Choroid plexus epithelial cell (primary cell): ENCODE results near the gene MAGEB2.
"Not testable (repeated sequence)": the region's sequence is repeated elsewhere in the genome, so short reads cannot be mapped to it uniquely, and the experiment has no call there.

Source experiments
- DNase-seq: peaks from one replicate; pipeline ENCODE4 v3.0.0-alpha.2; 2010; ENCODE audit warnings: low read depth
- H3K4me3 ChIP-seq: 2 replicates; pipeline ENCODE4 v1.5.1; 2011; ENCODE audit warnings: low read depth, mild to moderate bottlenecking, control low read depth, low read length, moderate library complexity
- TF ChIP-seq, protein P1 (sequence below): conservative IDR thresholded peaks from 2 replicates; pipeline ENCODE4 v1.5.1; 2011; ENCODE audit warnings: low read depth, mild to moderate bottlenecking, control low read depth, inconsistent platforms, low read length, moderate library complexity

Gene MAGEB2, protein sequence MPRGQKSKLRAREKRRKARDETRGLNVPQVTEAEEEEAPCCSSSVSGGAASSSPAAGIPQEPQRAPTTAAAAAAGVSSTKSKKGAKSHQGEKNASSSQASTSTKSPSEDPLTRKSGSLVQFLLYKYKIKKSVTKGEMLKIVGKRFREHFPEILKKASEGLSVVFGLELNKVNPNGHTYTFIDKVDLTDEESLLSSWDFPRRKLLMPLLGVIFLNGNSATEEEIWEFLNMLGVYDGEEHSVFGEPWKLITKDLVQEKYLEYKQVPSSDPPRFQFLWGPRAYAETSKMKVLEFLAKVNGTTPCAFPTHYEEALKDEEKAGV

DNA sequence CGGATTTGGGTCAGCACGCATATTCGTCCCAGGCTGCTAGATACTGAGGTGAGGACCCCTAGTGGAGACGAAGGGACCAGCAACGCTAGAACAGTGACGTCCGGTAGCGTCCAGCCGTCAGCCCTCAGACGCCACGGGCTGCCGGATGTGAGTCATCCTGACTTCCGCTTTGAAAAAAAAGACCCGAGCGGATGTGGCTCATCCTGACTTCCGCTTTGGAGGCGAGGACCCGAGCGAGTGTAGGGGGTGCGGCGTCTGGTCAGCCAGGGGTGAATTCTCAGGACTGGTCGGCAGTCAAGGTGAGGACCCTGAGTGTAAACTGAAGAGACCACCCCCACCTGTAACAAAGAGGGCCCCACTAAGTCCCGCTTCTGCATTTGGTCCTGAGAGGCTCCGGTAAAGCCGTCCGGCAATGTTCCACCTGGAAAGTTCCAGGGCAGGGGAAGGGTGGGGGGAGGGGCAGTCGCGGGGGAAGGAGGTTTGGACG lies at the start of gene MAGEB2:
Gene MAGEB2 (plus strand): TSS at position 207 of the 487 bp plus-strand sequence. CDS start 3,018 bp downstream, outside the sequence.
- no peak for DNase-seq
- TF ChIP-seq, protein P1, sequence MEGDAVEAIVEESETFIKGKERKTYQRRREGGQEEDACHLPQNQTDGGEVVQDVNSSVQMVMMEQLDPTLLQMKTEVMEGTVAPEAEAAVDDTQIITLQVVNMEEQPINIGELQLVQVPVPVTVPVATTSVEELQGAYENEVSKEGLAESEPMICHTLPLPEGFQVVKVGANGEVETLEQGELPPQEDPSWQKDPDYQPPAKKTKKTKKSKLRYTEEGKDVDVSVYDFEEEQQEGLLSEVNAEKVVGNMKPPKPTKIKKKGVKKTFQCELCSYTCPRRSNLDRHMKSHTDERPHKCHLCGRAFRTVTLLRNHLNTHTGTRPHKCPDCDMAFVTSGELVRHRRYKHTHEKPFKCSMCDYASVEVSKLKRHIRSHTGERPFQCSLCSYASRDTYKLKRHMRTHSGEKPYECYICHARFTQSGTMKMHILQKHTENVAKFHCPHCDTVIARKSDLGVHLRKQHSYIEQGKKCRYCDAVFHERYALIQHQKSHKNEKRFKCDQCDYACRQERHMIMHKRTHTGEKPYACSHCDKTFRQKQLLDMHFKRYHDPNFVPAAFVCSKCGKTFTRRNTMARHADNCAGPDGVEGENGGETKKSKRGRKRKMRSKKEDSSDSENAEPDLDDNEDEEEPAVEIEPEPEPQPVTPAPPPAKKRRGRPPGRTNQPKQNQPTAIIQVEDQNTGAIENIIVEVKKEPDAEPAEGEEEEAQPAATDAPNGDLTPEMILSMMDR, result no peak
- no peak within 1 kb of the TSS for H3K4me3 ChIP-seq

DNA sequence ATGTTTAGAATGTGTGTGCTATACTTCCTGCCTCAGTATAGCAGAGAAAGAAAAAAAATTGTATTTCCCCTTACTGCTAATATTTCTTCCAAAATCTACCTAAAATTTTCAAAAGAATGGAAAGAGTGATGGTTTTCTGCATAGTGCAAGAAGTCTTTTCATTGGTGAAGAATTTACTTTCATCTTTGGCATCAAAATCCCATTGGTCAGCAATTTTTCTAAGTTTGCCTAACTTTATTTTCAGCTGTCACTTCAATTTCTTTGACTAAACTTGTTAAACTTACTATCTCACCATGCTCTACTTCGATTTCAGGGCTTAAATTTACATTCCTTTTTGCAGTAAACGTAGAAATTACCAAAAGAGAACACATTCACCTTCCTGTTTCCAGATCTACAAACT lies 44.5 kb upstream of the MAGEB2 start:
- H3K4me3 ChIP-seq, result no peak overlapping the region
- no peak for DNase-seq
- TF ChIP-seq, protein P1, result no peak

DNA sequence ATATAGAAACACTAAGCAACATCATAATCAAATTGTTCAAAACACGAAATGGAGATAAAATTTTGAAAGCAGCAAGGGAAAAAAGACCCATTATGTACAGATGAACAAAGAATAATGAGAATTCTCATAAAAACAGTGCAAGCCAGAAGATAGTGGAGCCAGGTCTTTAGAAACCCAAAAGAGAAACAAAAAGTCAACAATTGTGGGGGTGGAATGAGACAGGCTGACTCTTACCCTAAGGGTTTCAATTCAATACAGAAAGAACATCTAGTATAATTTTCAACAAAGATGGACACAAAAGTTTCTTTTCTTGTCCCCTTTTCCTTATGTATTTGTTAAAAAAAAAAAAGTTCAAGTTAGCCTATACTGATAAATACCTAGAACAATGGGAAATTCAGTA lies 34.0 kb upstream of the MAGEB2 start:
- TF ChIP-seq, protein P1, result no peak
- DNase-seq, result no peak
- H3K4me3 ChIP-seq, result no peak overlapping the region

DNA sequence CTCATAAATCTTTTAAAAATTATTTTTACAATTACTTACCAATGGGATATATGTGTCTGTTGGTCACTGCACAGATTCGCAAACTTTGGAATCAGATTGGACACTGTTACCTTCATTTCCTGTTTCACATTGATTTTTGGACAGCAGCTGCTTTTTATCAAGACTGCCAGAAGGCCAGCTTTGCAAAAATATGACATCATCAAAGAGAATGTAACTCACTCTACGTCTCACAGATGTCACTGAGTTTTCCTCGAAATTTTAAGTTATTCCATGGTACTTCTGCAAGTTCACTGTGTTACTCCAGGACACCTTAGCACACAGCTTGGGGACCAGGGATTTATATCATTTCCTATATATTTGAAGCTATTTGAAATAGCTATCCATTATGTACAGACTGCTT lies 31.8 kb upstream of the MAGEB2 start:
- DNase-seq, result no peak
- H3K4me3 ChIP-seq, result no peak overlapping the region
- TF ChIP-seq, protein P1, result no peak

DNA sequence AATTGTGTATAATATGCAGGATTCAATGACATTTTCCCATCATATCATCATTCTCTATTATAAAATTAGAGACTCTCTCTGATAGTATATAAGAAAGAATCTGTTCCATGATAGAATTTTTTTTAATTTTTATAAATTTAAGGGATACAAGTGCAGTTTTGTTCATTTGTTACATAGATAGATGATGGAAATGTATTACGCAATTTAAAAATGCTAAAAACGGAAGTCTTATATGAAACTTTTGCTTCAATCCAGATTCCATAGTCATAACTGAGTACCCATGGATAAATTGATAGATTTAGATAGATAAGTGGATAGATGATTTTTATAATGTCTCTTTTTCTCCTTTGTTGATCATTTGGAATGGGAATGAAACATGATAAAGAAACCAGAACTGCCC lies 24.9 kb upstream of the MAGEB2 start:
- no peak overlapping the region for H3K4me3 ChIP-seq
- TF ChIP-seq, protein P1, result no peak
- no peak for DNase-seq

DNA sequence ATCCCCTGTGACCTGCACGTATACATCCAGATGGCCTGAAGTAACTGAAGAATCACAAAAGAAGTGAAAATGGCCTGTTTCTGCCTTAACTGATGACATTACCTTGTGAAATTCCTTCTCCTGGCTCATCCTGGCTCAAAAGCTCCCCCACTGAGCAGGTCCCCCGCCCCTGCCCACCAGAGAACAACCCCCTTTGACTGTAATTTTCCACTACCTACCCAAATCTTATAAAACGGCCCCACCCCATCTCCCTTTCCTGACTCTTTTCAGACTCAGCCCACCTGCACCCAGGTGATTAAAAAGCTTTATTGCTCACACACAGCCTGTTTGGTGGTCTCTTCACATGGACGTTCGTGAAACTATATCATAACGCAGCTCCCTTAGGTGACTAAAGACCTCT lies 21.5 kb upstream of the MAGEB2 start:
- H3K4me3 ChIP-seq, DNase-seq: not testable (repeated sequence)

DNA sequence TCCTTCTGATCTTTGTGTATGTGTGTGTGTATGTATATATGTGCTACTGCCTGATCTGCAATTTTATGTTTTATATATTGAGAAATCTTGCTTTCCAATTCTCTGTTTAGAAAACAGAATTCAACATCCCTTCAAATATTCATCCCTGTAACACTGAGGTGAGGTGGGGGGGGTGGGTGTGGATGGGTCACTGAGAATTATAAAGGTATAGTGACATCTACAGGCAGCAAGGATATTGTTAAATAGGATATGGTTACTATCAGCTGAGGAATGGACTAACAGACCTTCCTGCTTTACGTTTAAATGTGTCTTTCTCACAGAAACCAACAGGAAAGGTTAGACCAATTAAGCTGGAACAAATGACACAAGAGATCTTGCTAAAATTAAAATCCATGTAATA lies 19.0 kb upstream of the MAGEB2 start:
- DNase-seq, result peak; percentile 33
- TF ChIP-seq, protein P1, result peak; percentile 36
- no peak overlapping the region for H3K4me3 ChIP-seq
